AG04450 (cell line): ENCODE results near the gene MECP2. TPM values are rescaled to one million over a fixed set of nuclear protein-coding genes. Genes with fewer than 3 reads are reported as not detected.

Source experiments
- CTCF ChIA-PET: fragments of 300-600, 350-600 bp; formaldehyde crosslinking; extraction: SDS; loops from one replicate; lab custom pipeline; 2022; ENCODE audit warnings: antibody characterized with exemption, inconsistent platforms; lab: Charles Lee
- POLR2A ChIA-PET: fragments of 350-600 bp; formaldehyde crosslinking; extraction: SDS; loops from one replicate; lab custom pipeline; 2021; ENCODE audit warnings: antibody characterized with exemption, inconsistent platforms; lab: Yijun Ruan, JAX
- DNase-seq: peaks from one replicate; pipeline ENCODE4 v3.0.0-alpha.2; 2011; ENCODE audit warnings: low read depth, low spot score
- H3K27ac ChIP-seq: one replicate; pipeline ENCODE4 v1.5.1; 2012; ENCODE audit warnings: low read depth, low read length, control low read depth
- H3K27me3 ChIP-seq: one replicate; pipeline ENCODE4 v1.6.0; 2012; ENCODE audit warnings: low read length; ENCODE audit not compliant: control insufficient read depth, insufficient read depth
- H3K4me3 ChIP-seq: 2 replicates; pipeline ENCODE4 v1.5.1; 2011; ENCODE audit warnings: mild to moderate bottlenecking, low read depth, low read length, control low read depth
- H3K9me3 ChIP-seq: 2 replicates; pipeline ENCODE4 v1.5.1; 2012; ENCODE audit warnings: low read length; ENCODE audit not compliant: control insufficient read depth, insufficient read depth
- polyA plus RNA-seq: library from polyadenylated mRNA; depleted of rRNA; stranded (reverse); fragments of >200 nt; gene quantifications from 2 replicates; pipeline ENCODE4 v1.2.3, GENCODE V29; 2011
- TF ChIP-seq, protein P1 (sequence below): IDR thresholded peaks from 2 replicates; pipeline ENCODE4 v1.5.1; 2011; ENCODE audit warnings: low read depth, low read length, control low read depth, inconsistent platforms

Gene MECP2
- polyA plus RNA-seq, 1 experiment, result 12.8 TPM

DNA sequence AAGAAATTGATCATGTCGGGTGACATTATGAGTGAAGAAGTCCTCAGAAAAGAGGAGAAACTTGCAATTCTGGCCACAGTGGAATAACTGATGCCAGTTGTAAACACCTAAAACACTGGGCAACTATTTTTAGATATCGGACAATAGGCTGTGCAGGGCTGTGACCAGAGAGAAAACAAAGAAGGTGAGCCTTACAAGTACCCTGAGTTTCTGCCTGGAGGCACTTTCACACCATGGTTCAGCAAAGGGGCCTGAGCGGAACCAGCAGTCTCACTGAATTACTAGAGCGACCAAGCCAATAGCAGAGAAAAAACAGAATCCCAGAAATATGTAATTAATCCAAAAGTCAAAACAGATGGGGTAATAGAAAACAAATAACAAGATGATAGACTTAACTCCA lies 89.0 kb downstream of the MECP2 start:
- no peak overlapping the region for H3K4me3 ChIP-seq
- no peak overlapping the region for H3K27ac ChIP-seq
- DNase-seq, result no peak
- H3K9me3 ChIP-seq, result no peaks in the 10 kb centered on the region
- ChIA-PET POLR2A (no interaction called here), CTCF (interaction anchor here (0.6 kb wide), 1 partner anchor 375 kb away, joined by 4 read pairs; no protein-coding TSS in a partner anchor)
- no peaks in the 10 kb centered on the region for H3K27me3 ChIP-seq
- TF ChIP-seq, protein P1, sequence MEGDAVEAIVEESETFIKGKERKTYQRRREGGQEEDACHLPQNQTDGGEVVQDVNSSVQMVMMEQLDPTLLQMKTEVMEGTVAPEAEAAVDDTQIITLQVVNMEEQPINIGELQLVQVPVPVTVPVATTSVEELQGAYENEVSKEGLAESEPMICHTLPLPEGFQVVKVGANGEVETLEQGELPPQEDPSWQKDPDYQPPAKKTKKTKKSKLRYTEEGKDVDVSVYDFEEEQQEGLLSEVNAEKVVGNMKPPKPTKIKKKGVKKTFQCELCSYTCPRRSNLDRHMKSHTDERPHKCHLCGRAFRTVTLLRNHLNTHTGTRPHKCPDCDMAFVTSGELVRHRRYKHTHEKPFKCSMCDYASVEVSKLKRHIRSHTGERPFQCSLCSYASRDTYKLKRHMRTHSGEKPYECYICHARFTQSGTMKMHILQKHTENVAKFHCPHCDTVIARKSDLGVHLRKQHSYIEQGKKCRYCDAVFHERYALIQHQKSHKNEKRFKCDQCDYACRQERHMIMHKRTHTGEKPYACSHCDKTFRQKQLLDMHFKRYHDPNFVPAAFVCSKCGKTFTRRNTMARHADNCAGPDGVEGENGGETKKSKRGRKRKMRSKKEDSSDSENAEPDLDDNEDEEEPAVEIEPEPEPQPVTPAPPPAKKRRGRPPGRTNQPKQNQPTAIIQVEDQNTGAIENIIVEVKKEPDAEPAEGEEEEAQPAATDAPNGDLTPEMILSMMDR, result no peak

DNA sequence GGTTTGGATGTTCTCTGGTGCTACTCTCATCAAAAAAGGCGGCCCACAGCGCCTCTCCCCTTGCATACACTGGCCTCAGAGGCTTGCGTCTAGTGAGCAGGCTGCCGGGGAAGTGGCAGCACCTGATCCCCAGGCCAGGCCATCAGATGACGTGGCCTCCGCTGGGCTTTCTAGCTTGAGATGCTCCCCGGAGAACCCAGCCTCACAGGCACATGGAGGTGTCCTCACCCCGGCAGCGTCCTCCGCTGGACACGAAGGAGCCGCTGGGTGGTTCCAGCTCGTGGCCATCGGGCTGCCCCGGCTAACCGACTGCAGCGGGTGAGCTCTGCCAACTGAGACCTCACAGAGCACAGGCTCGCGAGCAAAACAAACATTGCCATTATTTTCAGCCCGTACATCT lies 90.6 kb downstream of the MECP2 start:
- Histone ChIP-seq H3K4me3 (no peak overlapping the region), H3K9me3 (no peaks in the 10 kb centered on the region), H3K27ac (no peak overlapping the region), H3K27me3 (no peaks in the 10 kb centered on the region)
- ChIA-PET CTCF (no interaction called here), POLR2A (no interaction called here)
- DNase-seq, result no peak
- TF ChIP-seq, protein P1, result no peak

DNA sequence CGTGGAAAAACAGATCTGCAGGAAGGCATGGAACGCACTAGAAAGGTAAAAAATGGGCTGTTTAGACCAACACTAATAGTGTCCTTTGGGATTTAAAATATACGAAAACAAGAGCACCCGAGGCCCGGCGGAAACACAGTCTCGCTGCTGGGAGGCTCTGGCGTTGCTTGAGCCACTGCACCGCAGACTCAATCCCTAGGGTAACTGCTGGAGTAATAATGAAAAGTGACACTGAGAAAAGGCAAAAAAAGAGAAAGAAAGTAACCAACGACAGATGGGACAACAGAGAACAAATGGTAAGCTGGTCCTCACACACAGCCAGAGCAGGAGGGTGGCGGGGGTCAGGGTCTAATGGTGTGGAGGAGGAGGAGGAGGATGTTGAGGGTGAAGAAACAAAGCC lies 93.2 kb downstream of the MECP2 start:
- no peak for DNase-seq
- Histone ChIP-seq H3K27me3 (no peaks in the 10 kb centered on the region), H3K4me3 (no peak overlapping the region), H3K9me3 (no peaks in the 10 kb centered on the region), H3K27ac (no peak overlapping the region)
- TF ChIP-seq, protein P1, result no peak
- POLR2A ChIA-PET, result interaction anchor here (0.7 kb wide), 1 partner anchor 36 kb away, joined by 3 read pairs; no protein-coding TSS in a partner anchor
- CTCF ChIA-PET, result interaction anchor here (1.3 kb wide), 1 partner anchor 9 kb away, joined by 3 read pairs; no protein-coding TSS in a partner anchor

DNA sequence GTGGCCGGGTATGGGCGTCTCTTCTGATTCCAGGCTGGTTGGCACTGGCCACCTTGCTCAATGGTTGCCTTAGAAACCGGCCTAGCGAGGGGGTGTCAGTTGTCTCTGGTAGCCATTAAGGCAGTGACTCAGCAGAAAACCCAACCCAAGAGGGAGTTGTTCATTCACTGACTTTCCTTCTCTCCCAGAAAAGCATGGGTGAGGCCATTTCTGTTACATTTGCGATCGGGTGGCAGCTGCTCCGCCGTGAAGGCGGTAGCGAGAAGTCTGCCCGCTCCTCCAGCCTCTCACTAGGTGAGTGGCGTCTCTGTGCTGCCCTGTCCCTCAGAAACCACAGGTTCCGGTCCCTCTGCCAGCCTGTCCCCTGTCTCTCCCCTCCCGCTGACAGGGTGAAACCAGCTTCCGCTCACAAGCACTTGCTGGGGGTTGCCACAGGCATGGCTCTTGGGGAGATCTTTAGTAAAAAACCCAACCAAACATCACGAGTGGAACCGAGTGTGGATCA lies 95.2 kb downstream of the MECP2 start:
- Histone ChIP-seq H3K4me3 (no peak overlapping the region), H3K27me3 (no peaks in the 10 kb centered on the region), H3K9me3 (no peaks in the 10 kb centered on the region), H3K27ac (peak overlapping the region; percentile 52)
- CTCF ChIA-PET, result interaction anchor here (1.6 kb wide), 1 partner anchor 11 kb away, joined by 10 read pairs; no protein-coding TSS in a partner anchor
- no peak for DNase-seq
- TF ChIP-seq, protein P1, result no peak
- POLR2A ChIA-PET, result interaction anchor here (0.6 kb wide), 1 partner anchor 30 kb away, joined by 3 read pairs; the partner anchor contains the start of gene TMEM187

DNA sequence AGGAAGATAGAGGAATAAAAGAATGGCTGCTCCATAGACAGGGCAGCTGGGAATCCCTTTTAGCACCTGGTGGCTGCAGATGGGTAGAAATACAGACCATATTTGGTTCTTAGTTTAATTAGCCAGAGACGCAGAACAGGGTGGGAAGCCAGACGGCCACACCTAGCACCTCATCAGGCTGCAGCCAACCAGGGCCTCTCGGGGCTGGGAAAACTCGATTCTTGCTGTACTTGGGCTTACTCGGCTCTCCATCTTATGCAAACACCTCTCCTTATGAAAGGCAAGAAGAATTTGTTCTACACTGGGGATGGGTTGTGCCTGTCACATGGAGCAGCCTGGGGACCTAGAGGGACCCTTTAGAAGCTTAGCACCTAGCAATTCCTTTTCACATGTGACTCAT lies 97.5 kb downstream of the MECP2 start:
- no peaks in the 10 kb centered on the region for H3K9me3 ChIP-seq
- no peak for DNase-seq
- no peak overlapping the region for H3K27ac ChIP-seq
- no peak overlapping the region for H3K4me3 ChIP-seq
- no peaks in the 10 kb centered on the region for H3K27me3 ChIP-seq
- ChIA-PET CTCF (no interaction called here), POLR2A (no interaction called here)
- TF ChIP-seq, protein P1, result no peak
